CD4-positive, alpha-beta T cell (primary cell): ENCODE results near the gene SWAP70. TPM values are rescaled to one million over a fixed set of nuclear protein-coding genes. Genes with fewer than 3 reads are reported as not detected.
A peak's percentile ranks its signal among the peaks of the same experiment; 100 is the strongest.

Experiments
- ATAC-seq: fragments of 200-7000 bp; cut with Tn5 transposase; one replicate; pipeline ENCODE4 v1.10.0; 2022; ENCODE audit warnings: mild to moderate bottlenecking; ENCODE audit not compliant: poor library complexity
- CTCF ChIA-PET: fragments of 350-600 bp; sonication (Branson Sonifier 250); formaldehyde crosslinking; loops from one replicate; lab custom pipeline; 2021; ENCODE audit warnings: antibody characterized with exemption, inconsistent platforms; lab: Charles Lee
- POLR2A ChIA-PET: fragments of 350-600 bp; sonication (Branson Sonifier 250); formaldehyde crosslinking; loops from one replicate; lab custom pipeline; 2021; ENCODE audit warnings: antibody characterized with exemption, inconsistent platforms; lab: Charles Lee
- DNase-seq, 14 experiments: peaks; one replicate each; pipeline ENCODE4 v3.0.0-alpha.2; 2013 to 2020; ENCODE audit warnings: mixed read lengths in 2 of 14
- H3K27ac ChIP-seq, 2 donors: one replicate each; pipeline versions ENCODE4 v1.5.1 to v1.7.0; 2013; ENCODE audit warnings: low read length in 2 of 2, low read depth in 1 of 2, mild to moderate bottlenecking in 1 of 2
- H3K27me3 ChIP-seq, 2 experiments: 1 replicate in 1 of 2; 2 replicates in 1 of 2; pipeline versions ENCODE4 v1.6.1 to v1.7.0; 2013; ENCODE audit warnings: low read length in 2 of 2, control low read depth in 1 of 2, mild to moderate bottlenecking in 1 of 2, moderate library complexity in 1 of 2; ENCODE audit not compliant: insufficient read depth in 2 of 2, control insufficient read depth in 1 of 2
- H3K36me3 ChIP-seq: one replicate; pipeline ENCODE4 v1.6.1; 2013; ENCODE audit warnings: low read length, control low read depth; ENCODE audit not compliant: insufficient read depth
- H3K4me1 ChIP-seq: one replicate; pipeline ENCODE4 v1.6.1; 2013; ENCODE audit warnings: low read length, control low read depth; ENCODE audit not compliant: insufficient read depth
- H3K4me3 ChIP-seq: one replicate; pipeline ENCODE4 v1.5.1; 2013; ENCODE audit warnings: mild to moderate bottlenecking, low read length, moderate library complexity
- H3K9me3 ChIP-seq, 2 experiments: 1 replicate in 1 of 2; 2 replicates in 1 of 2; pipeline versions ENCODE4 v1.6.1 to v1.7.0; 2013; ENCODE audit warnings: low read length in 2 of 2, mild to moderate bottlenecking in 2 of 2, control low read depth in 1 of 2, moderate library complexity in 1 of 2; ENCODE audit not compliant: control insufficient read depth in 1 of 2, insufficient read depth in 1 of 2
- H3K27ac Mint-ChIP-seq: one replicate; pipeline ENCODE4 v1.8.0; 2020; ENCODE audit warnings: mixed read lengths
- H3K27me3 Mint-ChIP-seq: one replicate; pipeline ENCODE4 v1.8.0; 2021; ENCODE audit warnings: mixed read lengths
- H3K36me3 Mint-ChIP-seq: one replicate; pipeline ENCODE4 v1.8.0; 2021; ENCODE audit warnings: low read depth, mixed read lengths
- H3K4me1 Mint-ChIP-seq: one replicate; pipeline ENCODE4 v1.8.0; 2021; ENCODE audit warnings: low read depth, mixed read lengths
- H3K4me3 Mint-ChIP-seq: one replicate; pipeline ENCODE4 v1.8.0; 2020; ENCODE audit warnings: mild to moderate bottlenecking, mixed read lengths
- H3K9me3 Mint-ChIP-seq: one replicate; pipeline ENCODE4 v1.8.0; 2020; ENCODE audit warnings: mixed read lengths
- intact Hi-C, 2 experiments: fragments of 100-400 bp; cut with DNase I in 1 of 2; cut with micrococcal nuclease in 1 of 2; formaldehyde crosslinking; loops; one replicate each; pipeline versions ENCODE4 v1.15.1 to v1.9.0; 2023 to 2025; cut with DNase I, micrococcal nuclease
- total RNA-seq, 174 experiments: library from RNA in 2 of 174; stranded (reverse) in 2 of 174; gene quantifications; one replicate each; pipeline ENCODE4 v1.2.3 and lab custom pipeline; 2021 to 2026
- TF ChIP-seq, protein P1 (sequence below): fragments of 200-600 bp; IDR thresholded peaks from one replicate; pipeline ENCODE4 v1.8.0; 2022; ENCODE audit warnings: antibody characterized with exemption, mild to moderate bottlenecking

Gene SWAP70
- total RNA-seq, 2 experiments from 2014 or later: 4.0 to 4.1 TPM

- H3K27me3 Mint-ChIP-seq: no peaks in the 10 kb centered on the region
- Histone ChIP-seq H3K27ac (no peak overlapping the region), H3K4me1 (no peaks in the 10 kb centered on the region), H3K9me3 (no peaks in the 10 kb centered on the region), H3K27me3 (no peaks in the 10 kb centered on the region), H3K36me3 (no peaks in the 10 kb centered on the region), H3K4me3 (no peak overlapping the region)
- H3K9me3 Mint-ChIP-seq: peaks cover 2% of the 10 kb centered on the region
- intact Hi-C loops: no loop called here
- TF ChIP-seq, protein P1, sequence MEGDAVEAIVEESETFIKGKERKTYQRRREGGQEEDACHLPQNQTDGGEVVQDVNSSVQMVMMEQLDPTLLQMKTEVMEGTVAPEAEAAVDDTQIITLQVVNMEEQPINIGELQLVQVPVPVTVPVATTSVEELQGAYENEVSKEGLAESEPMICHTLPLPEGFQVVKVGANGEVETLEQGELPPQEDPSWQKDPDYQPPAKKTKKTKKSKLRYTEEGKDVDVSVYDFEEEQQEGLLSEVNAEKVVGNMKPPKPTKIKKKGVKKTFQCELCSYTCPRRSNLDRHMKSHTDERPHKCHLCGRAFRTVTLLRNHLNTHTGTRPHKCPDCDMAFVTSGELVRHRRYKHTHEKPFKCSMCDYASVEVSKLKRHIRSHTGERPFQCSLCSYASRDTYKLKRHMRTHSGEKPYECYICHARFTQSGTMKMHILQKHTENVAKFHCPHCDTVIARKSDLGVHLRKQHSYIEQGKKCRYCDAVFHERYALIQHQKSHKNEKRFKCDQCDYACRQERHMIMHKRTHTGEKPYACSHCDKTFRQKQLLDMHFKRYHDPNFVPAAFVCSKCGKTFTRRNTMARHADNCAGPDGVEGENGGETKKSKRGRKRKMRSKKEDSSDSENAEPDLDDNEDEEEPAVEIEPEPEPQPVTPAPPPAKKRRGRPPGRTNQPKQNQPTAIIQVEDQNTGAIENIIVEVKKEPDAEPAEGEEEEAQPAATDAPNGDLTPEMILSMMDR: no peak
- no peak overlapping the region for H3K4me3 Mint-ChIP-seq
- no peak for ATAC-seq
- ChIA-PET CTCF (interaction anchor here (1.1 kb wide), 1 partner anchor 28 kb away, joined by 3 read pairs; no protein-coding TSS in a partner anchor), POLR2A (no interaction called here)
- peaks cover 16% of the 10 kb centered on the region for H3K4me1 Mint-ChIP-seq
- no peak overlapping the region for H3K27ac Mint-ChIP-seq
- H3K36me3 Mint-ChIP-seq: peaks cover 10% of the 10 kb centered on the region
- DNase-seq: no peak
Measured at GRCh38 chr11:9717719-9718118, 53.8 kb downstream of the SWAP70 start.

- POLR2A ChIA-PET: no interaction called here
- ATAC-seq (no peak), DNase-seq (no peak)
- H3K27me3 Mint-ChIP-seq: no peaks in the 10 kb centered on the region
- H3K27ac ChIP-seq: no peak overlapping the region
- TF ChIP-seq, protein P1: no peak
- H3K4me1 ChIP-seq: no peaks in the 10 kb centered on the region
- no peak overlapping the region for H3K4me3 ChIP-seq
- peaks cover 2% of the 10 kb centered on the region for H3K9me3 Mint-ChIP-seq
- intact Hi-C loops: no loop called here
- peaks cover 16% of the 10 kb centered on the region for H3K4me1 Mint-ChIP-seq
- CTCF ChIA-PET: interaction anchor here (0.7 to 1.1 kb wide), 2 partner anchors 27 to 1247 kb away, joined by 3 read pairs; no protein-coding TSS in a partner anchor
- no peaks in the 10 kb centered on the region for H3K27me3 ChIP-seq
- H3K36me3 Mint-ChIP-seq: peaks cover 10% of the 10 kb centered on the region
- no peak overlapping the region for H3K4me3 Mint-ChIP-seq
- no peak overlapping the region for H3K27ac Mint-ChIP-seq
- no peaks in the 10 kb centered on the region for H3K36me3 ChIP-seq
- no peaks in the 10 kb centered on the region for H3K9me3 ChIP-seq
Measured at GRCh38 chr11:9718147-9718546, 54.3 kb downstream of the SWAP70 start.

GRCh38 chr11:9719566-9720289 lies 55.9 kb downstream of the SWAP70 start:
- TF ChIP-seq, protein P1: no peak
- ChIA-PET POLR2A (no interaction called here), CTCF (interaction anchor here (1.0 kb wide), 1 partner anchor 14 kb away, joined by 3 read pairs; no protein-coding TSS in a partner anchor)
- intact Hi-C loops: no loop called here
- Histone ChIP-seq H3K27me3 (no peaks in the 10 kb centered on the region), H3K36me3 (no peaks in the 10 kb centered on the region), H3K4me1 (no peaks in the 10 kb centered on the region), H3K9me3 (no peaks in the 10 kb centered on the region), H3K27ac (no peak overlapping the region), H3K4me3 (no peak overlapping the region)
- Mint-ChIP-seq H3K27ac (peak overlapping the region; percentile 9), H3K36me3 (peaks cover 5% of the 10 kb centered on the region), H3K27me3 (no peaks in the 10 kb centered on the region), H3K4me3 (no peak overlapping the region), H3K9me3 (no peaks in the 10 kb centered on the region), H3K4me1 (peaks cover 16% of the 10 kb centered on the region)
- no peak for ATAC-seq
- DNase-seq: peak in 1 of 14 experiments; percentile 6
